COLO668 (cell line): Measurements from ENCODE around the gene LEFTY2.
A peak's percentile ranks its signal among the peaks of the same experiment; 100 is the strongest.
"Not testable (repeated sequence)": the region's sequence is repeated elsewhere in the genome, so short reads cannot be mapped to it uniquely, and the experiment has no call there.

ENCODE experiments used
- DNase-seq: peaks from one replicate; lab custom pipeline; 2025; ENCODE audit not compliant: unreplicated experiment; lab: John Stamatoyannopoulos, UW

Gene LEFTY2

GRCh38 chr1:225941187-225941941 is at the start of gene LEFTY2:
Gene LEFTY2, minus strand, starts transcription at chr1:225941220. Its CDS starts 80 bp downstream, at chr1:225941140.
- no peak for DNase-seq

- no peak for DNase-seq
These were observed 46.7 kb upstream of the LEFTY2 start for GRCh38 chr1:225987491-225988316.

GRCh38 chr1:225981714-225982113 is 40.7 kb upstream of the LEFTY2 start:
- DNase-seq, result no peak

GRCh38 chr1:225980005-225980836 is 39.2 kb upstream of the LEFTY2 start:
- peak; percentile 56 for DNase-seq

GRCh38 chr1:225979421-225979820 is 38.4 kb upstream of the LEFTY2 start:
- no peak for DNase-seq

GRCh38 chr1:225977937-225978748 is 37.1 kb upstream of the LEFTY2 start:
- DNase-seq, result no peak

- DNase-seq, result not testable (repeated sequence)
These were observed 34.1 kb upstream of the LEFTY2 start for GRCh38 chr1:225975146-225975545.

- no peak for DNase-seq
These were observed 33.4 kb upstream of the LEFTY2 start for GRCh38 chr1:225974454-225974853.

GRCh38 chr1:225973158-225973557 is 32.1 kb upstream of the LEFTY2 start:
- peak; percentile 92 for DNase-seq

GRCh38 chr1:225972344-225973152 is 31.5 kb upstream of the LEFTY2 start:
- DNase-seq, result no peak

GRCh38 chr1:225970592-225971157 is 29.7 kb upstream of the LEFTY2 start:
- DNase-seq, result not testable (repeated sequence)

GRCh38 chr1:225969751-225970150 is 28.7 kb upstream of the LEFTY2 start:
- DNase-seq, result not testable (repeated sequence)

GRCh38 chr1:225965231-225965630 is 24.2 kb upstream of the LEFTY2 start:
- DNase-seq, result no peak

GRCh38 chr1:225963735-225964530 is 22.9 kb upstream of the LEFTY2 start:
- no peak for DNase-seq

- DNase-seq, result peak; percentile 56
These were observed 21.5 kb upstream of the LEFTY2 start for GRCh38 chr1:225962440-225962975.

- DNase-seq, result no peak
These were observed 20.8 kb upstream of the LEFTY2 start for GRCh38 chr1:225961659-225962439.

GRCh38 chr1:225958041-225958440 is 17.0 kb upstream of the LEFTY2 start:
- no peak for DNase-seq
